Vagina (tissue), 2 donors: ENCODE data around the gene IRF8.

Experiments
- CTCF ChIP-seq, 3 experiments: fragments of 450-650 bp in 2 of 3; fragments of 200-600 bp in 1 of 3; sonication (generic) in 1 of 3; IDR thresholded peaks; one replicate each; pipeline ENCODE4 v1.5.1; 2017 to 2019; ENCODE audit warnings: antibody characterized with exemption in 3 of 3, mild to moderate bottlenecking in 2 of 3, moderate library complexity in 2 of 3
- POLR2A ChIP-seq, 2 donors: fragments of 450-650 bp; IDR thresholded peaks; one replicate each; pipeline ENCODE4 v1.6.1; 2017; ENCODE audit warnings: antibody characterized with exemption in 2 of 2, mild to moderate bottlenecking in 2 of 2, moderate library complexity in 2 of 2
- POLR2AphosphoS5 ChIP-seq, 2 donors: sonication (generic); formaldehyde crosslinking; IDR thresholded peaks; one replicate each; pipeline ENCODE4 v1.9.0; 2017; ENCODE audit warnings: antibody characterized with exemption in 2 of 2, mild to moderate bottlenecking in 2 of 2, low read depth in 1 of 2; ENCODE audit not compliant: insufficient read depth in 1 of 2

- no peak for TF ChIP-seq CTCF (IDR thresholded peaks at IDR 0.05)
- no peak for TF ChIP-seq POLR2A (IDR thresholded peaks at IDR 0.05)
- TF ChIP-seq POLR2AphosphoS5 (IDR thresholded peaks at IDR 0.05; ENCODE audit: insufficient read depth in 1 of 2, low read depth in 1 of 2), result no peak
These were observed 49.8 kb downstream of the IRF8 start for GRCh38 chr16:85948616-85949265.
